CD4-positive, alpha-beta T cell treated with Interleukin-10 for 1 hour (primary cell): ENCODE results near the gene HOXA5.

Source experiments
- DNase-seq: peaks from one replicate; pipeline ENCODE4 v3.0.0-alpha.2; 2020

The HOXA5 gene

DNA sequence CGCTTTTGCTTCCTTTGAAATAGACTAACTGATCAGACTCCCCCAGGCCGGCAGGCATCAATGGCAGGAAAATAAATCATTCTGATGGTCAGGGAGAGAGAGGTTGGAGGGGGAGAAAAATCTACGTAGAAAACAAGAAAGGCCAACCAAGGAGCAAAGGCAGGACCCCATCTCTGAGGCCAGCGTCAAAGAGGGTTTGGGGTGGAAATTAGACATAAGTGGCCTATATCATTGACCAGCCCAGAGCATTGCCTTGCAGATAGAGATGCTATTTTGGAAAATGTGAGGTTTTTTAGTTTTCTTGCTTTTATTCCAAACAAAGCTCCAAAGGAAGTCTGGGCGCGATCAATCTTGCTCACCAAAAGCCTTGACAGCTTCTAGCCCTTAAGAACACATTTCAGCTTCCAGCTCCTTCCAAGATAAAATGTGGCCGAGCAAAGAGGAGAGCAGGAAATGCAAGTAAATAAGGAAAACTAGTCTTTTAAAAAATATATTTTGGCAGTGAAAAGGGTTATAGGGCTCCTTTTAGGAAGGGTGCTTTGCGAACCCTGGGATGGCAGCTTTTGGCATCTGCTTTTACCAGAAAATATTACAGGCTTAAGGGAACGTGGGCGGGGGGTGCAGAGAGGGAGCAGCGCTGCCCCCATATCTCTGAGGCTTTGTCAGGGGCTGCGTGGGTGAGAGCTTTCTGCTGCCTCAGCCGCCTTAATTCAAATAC lies 39.0 kb downstream of the HOXA5 start:
- no peak for DNase-seq

DNA sequence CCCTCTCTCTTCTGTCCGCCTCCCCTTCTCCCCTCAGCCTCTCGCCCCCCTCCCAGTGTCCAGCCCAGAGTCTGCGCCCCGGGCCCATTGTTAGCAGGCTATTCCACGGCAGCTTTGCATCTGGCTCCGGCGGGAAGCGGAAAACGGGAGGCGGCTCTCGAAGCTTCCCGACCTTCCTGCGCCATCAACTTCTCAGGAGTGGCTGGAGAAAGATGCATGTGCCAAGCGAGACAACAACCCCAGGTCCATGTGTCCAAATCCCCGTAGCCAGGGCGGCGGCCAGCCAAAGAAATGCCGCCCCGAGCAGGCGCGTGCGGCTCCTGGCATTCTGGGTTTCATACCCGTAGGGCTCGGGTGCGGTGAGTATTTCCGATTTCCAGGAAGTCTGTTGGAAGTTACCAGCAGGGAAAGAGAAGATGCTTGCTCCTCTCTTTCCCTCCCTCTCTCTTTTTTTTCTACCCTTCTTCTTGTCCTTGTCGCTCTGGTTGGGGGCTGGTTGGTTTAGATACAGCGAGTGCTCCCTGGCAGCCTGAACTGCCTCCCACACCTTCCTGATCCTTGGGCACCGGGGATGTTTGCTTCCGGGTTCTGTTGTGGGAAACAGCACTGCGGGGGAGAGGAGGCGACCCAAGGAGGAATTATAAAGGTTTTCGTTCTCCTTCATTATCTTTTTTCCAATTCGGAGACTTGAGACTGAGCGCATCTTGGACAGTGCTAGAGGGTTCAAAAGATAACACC lies 39.8 kb downstream of the HOXA5 start:
- DNase-seq: no peak

DNA sequence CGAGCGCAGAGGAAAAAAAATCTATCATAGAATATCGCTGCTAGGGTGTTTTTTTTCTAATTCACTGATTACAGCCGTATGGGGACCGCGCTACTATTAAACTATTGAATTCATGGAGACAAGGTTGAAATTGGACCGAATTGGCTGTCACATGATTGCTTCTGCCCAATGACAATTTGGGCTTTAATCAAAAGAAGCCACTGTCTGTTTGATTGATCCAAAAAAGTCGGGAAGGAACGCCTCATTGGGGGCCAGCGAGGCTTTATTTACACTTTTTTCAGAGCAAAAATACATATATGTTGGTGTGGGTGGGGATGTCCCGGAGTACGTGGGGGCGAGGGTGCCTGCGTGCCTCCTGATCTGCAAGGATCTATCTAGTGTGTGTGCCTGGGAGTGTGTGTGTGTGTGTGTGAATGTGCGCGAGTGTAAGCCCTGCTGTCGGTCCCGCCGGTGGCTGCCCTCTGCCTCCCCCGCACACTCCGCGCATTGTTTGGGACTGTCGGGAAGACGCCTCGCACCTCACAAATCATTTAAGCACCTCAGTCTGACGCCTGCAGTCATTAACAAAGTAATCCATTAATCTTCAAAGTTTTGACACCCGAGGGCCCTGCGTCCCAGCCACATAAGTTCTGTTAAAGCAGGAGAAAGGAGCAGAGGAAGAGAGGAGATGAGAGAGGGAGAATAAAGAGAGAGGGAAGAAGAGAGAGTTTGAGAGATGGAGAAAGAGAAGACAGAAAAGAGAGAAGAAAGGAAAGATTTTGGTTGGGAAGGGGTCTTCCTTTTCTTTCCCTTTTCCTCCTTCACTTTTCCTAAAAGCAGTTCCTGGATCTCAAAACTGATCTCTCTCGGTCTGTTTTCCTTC lies 40.7 kb downstream of the HOXA5 start, which contains the start of gene HOXA2:
Gene HOXA2 (minus strand): TSS at position 103 of the 862 bp plus-strand sequence. CDS start 183 bp downstream, outside the sequence.
- DNase-seq: no peak

GRCh38 chr7:27101957-27102580 lies 41.4 kb downstream of the HOXA5 start:
- no peak for DNase-seq

- no peak for DNase-seq
These were observed 42.1 kb downstream of the HOXA5 start for GRCh38 chr7:27101171-27101956.

GRCh38 chr7:27100694-27101170 lies 42.7 kb downstream of the HOXA5 start:
- no peak for DNase-seq

DNA sequence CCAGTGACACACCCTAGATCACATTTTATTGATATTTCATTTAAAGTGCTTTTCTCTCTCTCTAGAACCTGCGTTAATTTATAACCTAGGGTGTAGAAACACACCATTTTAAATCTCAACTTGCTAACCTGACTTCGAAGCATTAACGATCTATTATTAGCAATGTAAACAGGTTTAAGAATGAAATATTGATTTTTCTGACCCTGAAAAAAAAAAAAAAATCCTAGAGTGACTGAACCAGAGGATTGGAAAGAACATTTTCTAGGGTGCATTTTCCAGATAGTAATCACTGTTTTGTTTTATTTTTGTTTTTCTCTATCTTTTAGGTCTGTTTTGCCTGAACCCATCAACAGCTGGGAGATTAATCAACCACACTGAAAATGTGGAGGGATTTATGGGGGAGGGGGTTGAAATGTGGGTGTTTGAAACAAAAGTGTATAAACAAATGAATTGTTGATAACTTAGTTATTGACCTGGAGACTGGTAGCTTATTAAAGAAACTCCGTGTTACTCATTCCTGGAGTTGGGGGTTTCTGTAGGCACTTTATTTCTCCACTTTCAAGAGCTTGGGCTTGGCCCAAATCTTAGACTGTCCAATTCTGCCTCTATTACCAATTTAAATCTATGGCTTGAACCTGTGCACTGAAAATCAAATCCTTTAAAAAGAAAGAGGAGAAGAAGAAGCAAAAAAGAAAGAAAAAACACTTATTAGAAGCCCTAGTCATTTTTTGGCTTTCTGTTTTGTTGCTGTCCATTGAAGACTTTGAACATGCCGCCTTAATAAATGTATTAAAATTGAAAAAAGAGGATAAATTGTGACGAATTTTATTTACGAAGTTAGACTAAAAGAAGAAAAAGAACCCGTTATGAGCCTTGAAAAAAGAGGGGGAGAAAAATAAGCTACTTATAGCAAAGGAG lies 43.8 kb downstream of the HOXA5 start:
- DNase-seq: no peak

DNA sequence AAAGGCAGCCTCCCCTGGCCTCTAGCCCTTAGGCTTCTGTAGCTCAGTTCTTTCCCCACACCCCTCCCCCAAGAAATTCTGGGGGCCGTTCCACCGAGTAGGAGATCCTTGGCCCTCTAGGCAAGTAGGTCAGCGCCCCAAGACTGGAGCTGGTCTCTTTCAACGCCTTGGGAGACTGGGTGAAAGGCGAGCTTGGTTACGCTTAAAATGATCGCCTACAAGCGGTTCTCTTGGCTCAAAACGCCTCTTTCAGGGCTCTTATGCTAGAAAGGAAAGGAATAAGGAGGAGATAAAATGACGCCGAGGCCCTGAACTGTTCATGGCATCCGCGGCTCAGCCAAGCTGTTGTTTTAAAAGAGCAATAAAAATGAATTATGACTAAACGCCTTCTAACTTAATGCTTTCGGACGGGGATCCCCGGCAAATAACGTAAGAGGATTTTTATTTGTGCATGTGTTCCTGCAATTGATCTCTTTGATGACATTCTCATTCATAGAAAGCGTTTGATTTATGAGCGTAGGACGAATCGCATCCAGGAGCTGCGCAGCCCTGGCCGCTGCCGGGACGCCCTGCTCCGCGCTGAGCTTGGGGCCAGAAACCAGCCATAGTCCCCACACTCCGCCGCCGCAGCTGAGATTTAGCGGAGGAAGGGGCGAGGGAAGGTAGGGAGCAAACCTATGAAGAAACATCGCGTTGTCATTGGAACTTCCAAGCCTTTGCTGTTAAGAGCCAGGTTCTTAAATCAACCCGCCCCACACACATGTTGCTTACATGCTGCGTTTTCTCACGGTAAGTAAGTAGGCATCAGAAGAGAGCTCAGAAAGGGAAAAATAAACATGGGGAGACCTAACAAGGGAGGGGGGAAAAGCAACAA lies 44.7 kb downstream of the HOXA5 start:
- no peak for DNase-seq

DNA sequence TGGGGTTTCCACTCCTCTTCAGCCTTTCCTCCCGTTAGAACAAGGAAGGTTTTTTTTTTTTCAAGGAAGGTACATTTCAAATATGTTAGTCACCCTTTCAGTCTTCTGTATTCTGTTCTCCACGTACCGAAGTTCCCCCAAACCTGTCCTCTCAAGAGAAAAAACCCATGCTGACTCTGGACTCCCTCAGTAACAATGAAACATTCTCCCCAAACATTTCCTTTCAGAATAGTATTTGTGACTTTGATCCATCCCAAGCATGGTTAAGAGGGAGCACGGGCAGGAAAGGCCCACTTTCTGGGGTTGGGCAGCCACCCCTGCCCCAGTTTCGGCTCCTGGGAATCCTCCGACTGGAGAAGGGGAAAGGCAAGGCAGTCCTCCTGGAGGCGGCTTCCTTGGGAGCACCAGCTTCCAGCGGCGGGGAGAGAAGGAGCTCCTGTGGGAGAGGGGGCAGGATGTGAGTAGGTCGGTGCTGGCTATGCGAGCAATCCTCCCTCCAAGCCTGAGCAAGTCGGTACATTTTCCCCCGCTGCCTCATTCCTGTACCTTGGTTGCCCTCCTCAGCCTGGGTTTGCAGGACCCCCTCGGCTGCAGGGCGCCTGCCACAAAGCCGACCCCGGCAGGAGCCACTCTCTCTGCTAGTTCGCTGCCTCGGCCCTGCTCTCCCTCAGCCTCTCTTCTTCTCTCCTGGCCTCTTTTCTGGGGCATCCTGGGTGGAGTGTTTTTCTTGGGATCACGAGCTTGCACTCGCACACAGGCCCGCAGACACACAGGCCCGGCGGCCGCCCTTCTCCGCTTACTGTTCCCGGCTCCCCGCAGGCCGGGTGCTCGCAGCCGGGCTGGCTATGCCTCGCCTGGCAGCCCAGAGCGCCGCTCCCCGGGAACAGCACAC lies 45.5 kb downstream of the HOXA5 start:
- no peak for DNase-seq

DNA sequence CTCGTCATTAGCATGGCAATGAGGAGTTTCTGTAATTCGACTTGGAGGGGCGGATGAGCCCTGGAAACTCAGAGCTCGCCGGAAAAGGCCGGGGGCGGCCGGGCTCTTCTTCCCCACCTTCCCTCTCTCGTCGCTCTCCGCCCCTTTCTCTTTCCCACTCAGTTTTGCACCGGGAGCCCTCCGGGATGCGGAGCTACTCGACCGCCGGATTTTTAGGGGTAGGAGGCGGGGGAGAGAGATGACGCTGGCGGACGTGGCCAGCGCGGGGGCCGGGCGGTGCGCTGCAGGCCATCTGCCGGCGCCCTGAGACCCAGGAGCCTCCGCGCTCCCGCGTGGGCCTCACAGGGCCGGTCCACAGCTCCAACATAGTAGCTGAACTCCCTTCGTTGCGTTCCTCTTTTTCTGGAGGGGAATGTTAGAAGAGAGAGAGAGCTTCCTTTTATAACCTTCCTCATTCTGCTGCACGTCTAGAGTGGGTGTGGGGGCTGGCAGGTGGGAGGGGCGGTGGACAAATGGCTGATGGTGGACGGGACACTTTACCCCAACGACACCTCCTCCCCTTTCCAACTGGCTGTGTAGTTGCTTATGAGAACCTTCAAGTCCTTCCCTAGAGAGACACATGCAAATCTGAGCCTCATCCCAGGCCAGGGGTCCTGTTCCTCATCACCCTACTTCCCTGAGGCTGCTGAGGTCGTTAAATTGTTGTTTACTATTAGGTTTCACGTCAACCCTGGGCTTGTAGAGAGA lies 46.5 kb downstream of the HOXA5 start:
- DNase-seq: peak; percentile 9

- peak; percentile 84 for DNase-seq
These were observed 47.3 kb downstream of the HOXA5 start, which contains the start of gene HOXA1 for GRCh38 chr7:27095897-27096767. Gene HOXA1 (minus strand): TSS chr7:27096000. CDS start chr7:27095912, 88 bp downstream.

DNA sequence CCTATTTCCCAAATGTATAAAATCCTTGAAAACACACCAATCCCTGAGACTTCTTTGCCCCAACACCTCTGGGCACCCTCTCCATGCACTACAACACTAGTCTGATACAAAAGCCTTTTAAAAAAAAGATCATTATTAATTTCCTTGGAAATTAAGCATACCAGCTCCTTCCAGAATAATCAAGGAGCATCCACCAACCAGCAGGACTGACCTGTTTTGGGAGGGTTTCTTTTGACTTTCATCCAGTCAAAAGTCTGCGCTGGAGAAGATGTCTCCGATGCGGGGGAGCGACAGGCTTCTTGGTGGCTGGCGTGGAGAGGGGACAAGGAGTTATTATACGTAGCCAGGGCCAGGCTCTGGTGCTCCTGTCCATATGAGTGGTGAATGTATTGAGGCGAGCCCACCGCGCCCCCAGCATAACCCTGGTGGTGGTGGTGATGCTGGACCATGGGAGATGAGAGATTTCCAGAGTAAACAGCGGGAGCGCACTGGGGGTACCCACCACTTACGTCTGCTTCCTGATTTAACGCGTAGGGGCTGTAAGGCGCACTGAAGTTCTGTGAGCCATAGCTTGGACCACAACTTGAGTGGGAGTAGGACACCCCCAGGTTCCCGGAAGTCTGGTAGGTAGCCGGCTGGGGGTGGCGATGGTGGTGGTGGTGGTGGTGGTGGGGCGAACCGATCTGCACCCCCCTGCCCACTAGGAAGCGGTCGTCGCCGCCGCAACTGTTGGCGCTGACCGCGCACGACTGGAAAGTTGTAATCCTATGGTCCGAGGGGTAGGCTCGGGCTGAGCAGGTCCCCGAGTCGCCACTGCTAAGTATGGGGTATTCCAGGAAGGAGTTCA lies 48.2 kb downstream of the HOXA5 start:
- DNase-seq: peak; percentile 34

DNA sequence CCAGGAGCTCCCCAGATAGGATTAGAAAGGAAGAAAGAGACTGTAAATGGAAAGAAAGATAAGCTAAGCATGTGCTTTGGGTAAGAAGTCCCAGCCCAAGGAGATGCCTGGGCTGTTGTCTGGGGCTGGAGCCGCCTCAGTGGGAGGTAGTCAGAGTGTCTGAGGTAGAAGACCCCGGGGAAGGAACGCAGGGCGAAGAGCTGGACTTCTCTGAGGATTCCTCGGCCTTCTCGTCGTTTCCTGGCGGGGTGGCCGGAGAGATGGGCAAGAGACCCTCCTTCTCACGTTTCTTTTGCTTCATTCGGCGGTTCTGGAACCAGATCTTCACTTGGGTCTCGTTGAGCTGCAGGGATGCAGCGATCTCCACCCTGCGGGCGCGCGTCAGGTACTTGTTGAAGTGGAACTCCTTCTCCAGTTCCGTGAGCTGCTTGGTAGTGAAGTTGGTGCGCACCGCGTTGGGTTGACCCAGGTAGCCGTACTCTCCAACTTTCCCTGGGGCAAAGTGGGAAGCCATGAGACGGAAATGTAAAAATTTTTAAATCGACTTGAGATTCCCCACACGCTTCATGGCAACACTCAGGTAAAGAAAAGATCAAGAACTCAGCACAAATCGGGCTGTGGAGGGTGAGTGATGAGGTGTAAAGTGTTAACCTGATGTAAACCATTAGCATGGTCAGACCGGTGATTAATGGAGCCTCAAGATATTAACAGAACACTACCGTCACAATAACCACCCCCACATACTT lies 49.0 kb downstream of the HOXA5 start:
- no peak for DNase-seq

- DNase-seq: no peak
These were observed 50.1 kb downstream of the HOXA5 start for GRCh38 chr7:27093184-27093895.

- DNase-seq: no peak
These were observed 50.7 kb downstream of the HOXA5 start for GRCh38 chr7:27092819-27093110.
